ENCODE data around the gene NYAP2. TPM values are rescaled to one million over a fixed set of nuclear protein-coding genes. Genes with fewer than 3 reads are reported as not detected.

Gene NYAP2
- total and polyA plus RNA-seq, 10 of the 15 experiments (the other 5 are each of a cell fraction or from before 2014, with no cell fraction given) = 0.03 TPM; not detected in 9

DNA sequence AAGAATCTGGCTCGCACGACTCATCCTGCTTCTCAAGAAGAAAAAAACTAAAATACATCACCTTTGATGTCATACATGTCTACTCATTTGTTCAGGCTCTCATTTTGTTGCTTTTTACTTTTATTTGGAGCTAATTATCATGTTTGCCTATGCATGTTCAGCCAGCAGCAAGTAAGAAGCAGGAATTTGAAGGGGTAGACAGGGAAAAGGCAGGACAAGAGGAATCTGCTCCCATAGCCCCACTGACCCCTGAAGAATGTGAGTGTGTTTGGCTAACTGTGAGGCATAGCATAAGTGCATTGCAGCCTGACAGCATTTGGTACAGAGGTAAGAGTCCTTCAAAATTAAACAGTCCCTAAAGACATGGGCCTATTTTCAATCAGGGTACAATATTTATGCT, 72.7 kb downstream of the NYAP2 start:
- no TSS peak for BruUV-seq (replicated peaks)
- H3K27me3 ChIP-seq (replicated peaks in 1 of 2; ENCODE audit: control insufficient read depth in 2 of 2, insufficient read depth in 2 of 2, low read length in 1 of 2) = no peaks in the 10 kb centered on the region
- no peaks in the 10 kb centered on the region for H3K79me2 ChIP-seq (ENCODE audit: control insufficient read depth, insufficient read depth, low read length)
- ChIA-PET POLR2A (no interaction called here), CTCF (interaction anchor here (1.3 kb wide), 1 partner anchor 189 kb away, joined by 4 read pairs; no protein-coding TSS in a partner anchor), RAD21 (ENCODE audit: unreplicated experiment) (no interaction called here), SMC1A (ENCODE audit: uncharacterized antibody, unreplicated experiment) (no interaction called here)
- DNase-seq (ENCODE audit: low read depth, low spot score) (no peak), ATAC-seq (no peak), FAIRE-seq (no peak)
- in situ Hi-C loops (cut with MboI) = no loop called here
- no peak for TF ChIP-seq E2F4 (IDR thresholded peaks at IDR 0.05; ENCODE audit: low read depth, low read length)
- no peak for TF ChIP-seq POLR2AphosphoS2 (IDR thresholded peaks at IDR 0.05; ENCODE audit: low read depth, low read length)
- TF ChIP-seq TCF3 (IDR thresholded peaks at IDR 0.05; ENCODE audit: borderline replicate concordance, insufficient read depth, low read depth, low read length) = no peak
- TF ChIP-seq POLR2A (IDR thresholded peaks at IDR 0.05; ENCODE audit: low read depth, low read length) = no peak
- no peak for TF ChIP-seq ZZZ3 (IDR thresholded peaks at IDR 0.05; ENCODE audit: control insufficient read depth, insufficient read length, low read depth)
- TF ChIP-seq STAT3 (IDR thresholded peaks at IDR 0.05; ENCODE audit: low read depth, low read length) = no peak
- TF ChIP-seq ZBTB40 (IDR thresholded peaks at IDR 0.05; ENCODE audit: borderline replicate concordance) = no peak
- H3K4me2 ChIP-seq (ENCODE audit: control insufficient read depth, insufficient read depth) = no peak overlapping the region
- H3K9me3 ChIP-seq (replicated peaks; ENCODE audit: control insufficient read depth, insufficient read depth, low read length) = no peaks in the 10 kb centered on the region
- no peaks in the 10 kb centered on the region for H3K36me3 ChIP-seq (ENCODE audit: control insufficient read depth in 2 of 2, insufficient read depth in 2 of 2, low read length in 1 of 2)
- H4K20me1 ChIP-seq (ENCODE audit: control insufficient read depth, insufficient read depth) = no peaks in the 10 kb centered on the region
- H3K4me1 ChIP-seq (ENCODE audit: control insufficient read depth, insufficient read depth, low read length) = no peaks in the 10 kb centered on the region
- no peak overlapping the region for H3K27ac ChIP-seq (ENCODE audit: control insufficient read depth, insufficient read depth)
- H3K9ac ChIP-seq (ENCODE audit: control insufficient read depth, insufficient read depth, low read length) = no peak overlapping the region
- H3K4me3 ChIP-seq = no peak overlapping the region
- 41% methylated on average over 2 of the region's 2 CpGs for WGBS (ENCODE audit: insufficient coverage, insufficient replicate concordance, low lambda C conversion rate, missing lambda C conversion rate)
- intact Hi-C loops (cut with micrococcal nuclease; ENCODE audit: unreplicated experiment) = no loop called here
- H2AFZ ChIP-seq (ENCODE audit: control insufficient read depth, low read depth, low read length) = no peak overlapping the region

Data from GM12878 (cell line).